H1 (cell line): ENCODE measurements around the gene BARX1. TPM values are rescaled to one million over a fixed set of nuclear protein-coding genes. Genes with fewer than 3 reads are reported as not detected.

Experiments
- polyA plus RNA-seq, 7 experiments: library from polyadenylated mRNA; depleted of rRNA in 3 of 7; stranded (reverse) in 5 of 7; unstranded in 2 of 7; fragments of >200 nt in 5 of 7; fragments of 200-250 nt in 2 of 7; gene quantifications; 1 replicate in 5 of 7; 2 replicates in 1 of 7; 4 replicates in 1 of 7; pipeline versions ENCODE4 v1.2.1 to v1.2.3, GENCODE V29; 2011 to 2013; ENCODE audit warnings: missing spikeins in 2 of 7, mixed read lengths in 2 of 7
- total RNA-seq: library from RNA; stranded (reverse); fragmentation: NEBNext Ultra II Directional; extraction: Animal tissue kit (Norgen Biotek cat#: 25700); gene quantifications from 2 replicates; pipeline ENCODE4 v1.2.1, GENCODE V29; 2021
- TF ChIP-seq, protein P1 (sequence below): fragments of 300-600 bp; sonication (generic); IDR thresholded peaks from 2 replicates; pipeline ENCODE4 v1.7.1; 2012; ENCODE audit warnings: low read length, moderate library complexity, mild to moderate bottlenecking, inconsistent platforms; ENCODE audit not compliant: insufficient replicate concordance

BARX1 gene
- total and polyA plus RNA-seq, 2 of the 8 experiments (the other 6 are each of a cell fraction or from before 2014, with no cell fraction given) = 0.79 to 2.6 TPM

GRCh38 chr9:93979721-93980120 is 24.6 kb upstream of the BARX1 start (continued):
- TF ChIP-seq, protein P1, sequence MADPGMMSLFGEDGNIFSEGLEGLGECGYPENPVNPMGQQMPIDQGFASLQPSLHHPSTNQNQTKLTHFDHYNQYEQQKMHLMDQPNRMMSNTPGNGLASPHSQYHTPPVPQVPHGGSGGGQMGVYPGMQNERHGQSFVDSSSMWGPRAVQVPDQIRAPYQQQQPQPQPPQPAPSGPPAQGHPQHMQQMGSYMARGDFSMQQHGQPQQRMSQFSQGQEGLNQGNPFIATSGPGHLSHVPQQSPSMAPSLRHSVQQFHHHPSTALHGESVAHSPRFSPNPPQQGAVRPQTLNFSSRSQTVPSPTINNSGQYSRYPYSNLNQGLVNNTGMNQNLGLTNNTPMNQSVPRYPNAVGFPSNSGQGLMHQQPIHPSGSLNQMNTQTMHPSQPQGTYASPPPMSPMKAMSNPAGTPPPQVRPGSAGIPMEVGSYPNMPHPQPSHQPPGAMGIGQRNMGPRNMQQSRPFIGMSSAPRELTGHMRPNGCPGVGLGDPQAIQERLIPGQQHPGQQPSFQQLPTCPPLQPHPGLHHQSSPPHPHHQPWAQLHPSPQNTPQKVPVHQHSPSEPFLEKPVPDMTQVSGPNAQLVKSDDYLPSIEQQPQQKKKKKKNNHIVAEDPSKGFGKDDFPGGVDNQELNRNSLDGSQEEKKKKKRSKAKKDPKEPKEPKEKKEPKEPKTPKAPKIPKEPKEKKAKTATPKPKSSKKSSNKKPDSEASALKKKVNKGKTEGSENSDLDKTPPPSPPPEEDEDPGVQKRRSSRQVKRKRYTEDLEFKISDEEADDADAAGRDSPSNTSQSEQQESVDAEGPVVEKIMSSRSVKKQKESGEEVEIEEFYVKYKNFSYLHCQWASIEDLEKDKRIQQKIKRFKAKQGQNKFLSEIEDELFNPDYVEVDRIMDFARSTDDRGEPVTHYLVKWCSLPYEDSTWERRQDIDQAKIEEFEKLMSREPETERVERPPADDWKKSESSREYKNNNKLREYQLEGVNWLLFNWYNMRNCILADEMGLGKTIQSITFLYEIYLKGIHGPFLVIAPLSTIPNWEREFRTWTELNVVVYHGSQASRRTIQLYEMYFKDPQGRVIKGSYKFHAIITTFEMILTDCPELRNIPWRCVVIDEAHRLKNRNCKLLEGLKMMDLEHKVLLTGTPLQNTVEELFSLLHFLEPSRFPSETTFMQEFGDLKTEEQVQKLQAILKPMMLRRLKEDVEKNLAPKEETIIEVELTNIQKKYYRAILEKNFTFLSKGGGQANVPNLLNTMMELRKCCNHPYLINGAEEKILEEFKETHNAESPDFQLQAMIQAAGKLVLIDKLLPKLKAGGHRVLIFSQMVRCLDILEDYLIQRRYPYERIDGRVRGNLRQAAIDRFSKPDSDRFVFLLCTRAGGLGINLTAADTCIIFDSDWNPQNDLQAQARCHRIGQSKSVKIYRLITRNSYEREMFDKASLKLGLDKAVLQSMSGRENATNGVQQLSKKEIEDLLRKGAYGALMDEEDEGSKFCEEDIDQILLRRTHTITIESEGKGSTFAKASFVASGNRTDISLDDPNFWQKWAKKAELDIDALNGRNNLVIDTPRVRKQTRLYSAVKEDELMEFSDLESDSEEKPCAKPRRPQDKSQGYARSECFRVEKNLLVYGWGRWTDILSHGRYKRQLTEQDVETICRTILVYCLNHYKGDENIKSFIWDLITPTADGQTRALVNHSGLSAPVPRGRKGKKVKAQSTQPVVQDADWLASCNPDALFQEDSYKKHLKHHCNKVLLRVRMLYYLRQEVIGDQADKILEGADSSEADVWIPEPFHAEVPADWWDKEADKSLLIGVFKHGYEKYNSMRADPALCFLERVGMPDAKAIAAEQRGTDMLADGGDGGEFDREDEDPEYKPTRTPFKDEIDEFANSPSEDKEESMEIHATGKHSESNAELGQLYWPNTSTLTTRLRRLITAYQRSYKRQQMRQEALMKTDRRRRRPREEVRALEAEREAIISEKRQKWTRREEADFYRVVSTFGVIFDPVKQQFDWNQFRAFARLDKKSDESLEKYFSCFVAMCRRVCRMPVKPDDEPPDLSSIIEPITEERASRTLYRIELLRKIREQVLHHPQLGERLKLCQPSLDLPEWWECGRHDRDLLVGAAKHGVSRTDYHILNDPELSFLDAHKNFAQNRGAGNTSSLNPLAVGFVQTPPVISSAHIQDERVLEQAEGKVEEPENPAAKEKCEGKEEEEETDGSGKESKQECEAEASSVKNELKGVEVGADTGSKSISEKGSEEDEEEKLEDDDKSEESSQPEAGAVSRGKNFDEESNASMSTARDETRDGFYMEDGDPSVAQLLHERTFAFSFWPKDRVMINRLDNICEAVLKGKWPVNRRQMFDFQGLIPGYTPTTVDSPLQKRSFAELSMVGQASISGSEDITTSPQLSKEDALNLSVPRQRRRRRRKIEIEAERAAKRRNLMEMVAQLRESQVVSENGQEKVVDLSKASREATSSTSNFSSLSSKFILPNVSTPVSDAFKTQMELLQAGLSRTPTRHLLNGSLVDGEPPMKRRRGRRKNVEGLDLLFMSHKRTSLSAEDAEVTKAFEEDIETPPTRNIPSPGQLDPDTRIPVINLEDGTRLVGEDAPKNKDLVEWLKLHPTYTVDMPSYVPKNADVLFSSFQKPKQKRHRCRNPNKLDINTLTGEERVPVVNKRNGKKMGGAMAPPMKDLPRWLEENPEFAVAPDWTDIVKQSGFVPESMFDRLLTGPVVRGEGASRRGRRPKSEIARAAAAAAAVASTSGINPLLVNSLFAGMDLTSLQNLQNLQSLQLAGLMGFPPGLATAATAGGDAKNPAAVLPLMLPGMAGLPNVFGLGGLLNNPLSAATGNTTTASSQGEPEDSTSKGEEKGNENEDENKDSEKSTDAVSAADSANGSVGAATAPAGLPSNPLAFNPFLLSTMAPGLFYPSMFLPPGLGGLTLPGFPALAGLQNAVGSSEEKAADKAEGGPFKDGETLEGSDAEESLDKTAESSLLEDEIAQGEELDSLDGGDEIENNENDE = no peak
